ENCODE results near the gene CHCHD6.

The CHCHD6 gene

GRCh38 chr3:126922466-126922865 lies 218.4 kb downstream of the CHCHD6 start:
- no peak for DNase-seq (ENCODE audit: low spot score)

- no peak for DNase-seq (ENCODE audit: low spot score)
These were observed 219.4 kb downstream of the CHCHD6 start for GRCh38 chr3:126923423-126923822.

GRCh38 chr3:126923895-126924294 lies 219.9 kb downstream of the CHCHD6 start:
- DNase-seq (ENCODE audit: low spot score), result no peak

GRCh38 chr3:126924458-126924857 lies 220.4 kb downstream of the CHCHD6 start:
- DNase-seq (ENCODE audit: low spot score), result no peak

- DNase-seq (ENCODE audit: low spot score), result peak; percentile 22
These were observed 221.6 kb downstream of the CHCHD6 start for GRCh38 chr3:126925411-126926171.

- peak; percentile 38 for DNase-seq (ENCODE audit: low spot score)
These were observed 222.8 kb downstream of the CHCHD6 start for GRCh38 chr3:126926684-126927400.

- no peak for DNase-seq (ENCODE audit: low spot score)
These were observed 223.3 kb downstream of the CHCHD6 start for GRCh38 chr3:126927401-126927750.

- no peak for DNase-seq (ENCODE audit: low spot score)
These were observed 223.8 kb downstream of the CHCHD6 start for GRCh38 chr3:126927846-126928245.

- DNase-seq (ENCODE audit: low spot score), result no peak
These were observed 225.0 kb downstream of the CHCHD6 start for GRCh38 chr3:126928921-126929474.

GRCh38 chr3:126930936-126931600 lies 227.0 kb downstream of the CHCHD6 start:
- no peak for DNase-seq (ENCODE audit: low spot score)

- no peak for DNase-seq (ENCODE audit: low spot score)
These were observed 227.8 kb downstream of the CHCHD6 start for GRCh38 chr3:126931806-126932187.

- no peak for DNase-seq (ENCODE audit: low spot score)
These were observed 228.3 kb downstream of the CHCHD6 start for GRCh38 chr3:126932188-126932931.

- DNase-seq (ENCODE audit: low spot score), result no peak
These were observed 230.0 kb downstream of the CHCHD6 start for GRCh38 chr3:126934031-126934531.

GRCh38 chr3:126934991-126935390 lies 231.0 kb downstream of the CHCHD6 start:
- no peak for DNase-seq (ENCODE audit: low spot score)

GRCh38 chr3:126935756-126936509 lies 231.9 kb downstream of the CHCHD6 start:
- no peak for DNase-seq (ENCODE audit: low spot score)

GRCh38 chr3:126936853-126937425 lies 232.9 kb downstream of the CHCHD6 start:
- DNase-seq (ENCODE audit: low spot score), result no peak

GRCh38 chr3:126937533-126937932 lies 233.5 kb downstream of the CHCHD6 start:
- no peak for DNase-seq (ENCODE audit: low spot score)

- no peak for DNase-seq (ENCODE audit: low spot score)
These were observed 233.9 kb downstream of the CHCHD6 start for GRCh38 chr3:126937973-126938372.

GRCh38 chr3:126938520-126939337 lies 234.7 kb downstream of the CHCHD6 start:
- no peak for DNase-seq (ENCODE audit: low spot score)

GRCh38 chr3:126939338-126939718 lies 235.3 kb downstream of the CHCHD6 start:
- no peak for DNase-seq (ENCODE audit: low spot score)
